ENCODE data around the gene C22orf42. TPM values are rescaled to one million over a fixed set of nuclear protein-coding genes. Genes with fewer than 3 reads are reported as not detected.

C22orf42 gene
- total RNA-seq, 2 donors from 2014 or later: 0.20 TPM; not detected in 1

GRCh38 chr22:32103658-32104315, 55.3 kb downstream of the C22orf42 start:
- DNase-seq: no peak
- 77 to 85% methylated on average over 2 of the region's 2 CpGs for WGBS, 2 experiments (ENCODE audit: insufficient coverage in 1 of 2, insufficient read length in 1 of 2)

GRCh38 chr22:32100711-32101110, 58.4 kb downstream of the C22orf42 start:
- 50 to 77% methylated on average over 1 of the region's 1 CpG for WGBS, 2 experiments (ENCODE audit: insufficient coverage in 1 of 2, insufficient read length in 1 of 2)

More at GRCh38 chr22:32103658-32104315, 55.3 kb downstream of the C22orf42 start:
- no peak overlapping the region for H3K4me3 ChIP-seq (ENCODE audit: low read length)
- Mint-ChIP-seq H3K4me1 (no peaks in the 10 kb centered on the region), H3K36me3 (ENCODE audit: low read depth) (no peaks in the 10 kb centered on the region), H3K27ac (no peak overlapping the region), H3K4me3 (no peak overlapping the region), H3K27me3 (ENCODE audit: insufficient read depth) (peaks cover 23% of the 10 kb centered on the region), H3K9me3 (no peaks in the 10 kb centered on the region)
- H3K27me3 ChIP-seq (ENCODE audit: control insufficient read depth, insufficient read depth, low read length, poor library complexity, severe bottlenecking): peaks cover 30% of the 10 kb centered on the region
- H3K9me3 ChIP-seq (ENCODE audit: control insufficient read depth, low read length): no peaks in the 10 kb centered on the region
- TF ChIP-seq CTCF (conservative IDR thresholded peaks at IDR 0.05): peak; percentile 77
- H3K27ac ChIP-seq (ENCODE audit: low read depth, low read length): no peak overlapping the region
- H3K36me3 ChIP-seq (ENCODE audit: control insufficient read depth, insufficient read depth, low read length): no peaks in the 10 kb centered on the region
- H3K4me1 ChIP-seq (ENCODE audit: control insufficient read depth, insufficient read depth, low read length): no peaks in the 10 kb centered on the region
- no peak overlapping the region for H3K9ac ChIP-seq (ENCODE audit: extremely low read depth, low read length, poor library complexity, severe bottlenecking)

More at GRCh38 chr22:32100711-32101110, 58.4 kb downstream of the C22orf42 start:
- peaks cover 30% of the 10 kb centered on the region for H3K27me3 Mint-ChIP-seq (ENCODE audit: insufficient read depth)
- H3K9me3 Mint-ChIP-seq: no peaks in the 10 kb centered on the region
- H3K27ac Mint-ChIP-seq: no peak overlapping the region
- H3K27ac ChIP-seq (ENCODE audit: low read depth, low read length): no peak overlapping the region
- no peaks in the 10 kb centered on the region for H3K4me1 Mint-ChIP-seq
- no peak overlapping the region for H3K4me3 Mint-ChIP-seq
- no peaks in the 10 kb centered on the region for H3K36me3 Mint-ChIP-seq (ENCODE audit: low read depth)
- H3K27me3 ChIP-seq (ENCODE audit: control insufficient read depth, insufficient read depth, low read length, poor library complexity, severe bottlenecking): peaks cover 46% of the 10 kb centered on the region
- no peaks in the 10 kb centered on the region for H3K4me1 ChIP-seq (ENCODE audit: control insufficient read depth, insufficient read depth, low read length)
- TF ChIP-seq CTCF (conservative IDR thresholded peaks at IDR 0.05): no peak
- H3K4me3 ChIP-seq (ENCODE audit: low read length): no peak overlapping the region
- DNase-seq: no peak
- H3K36me3 ChIP-seq (ENCODE audit: control insufficient read depth, insufficient read depth, low read length): no peaks in the 10 kb centered on the region
- H3K9ac ChIP-seq (ENCODE audit: extremely low read depth, low read length, poor library complexity, severe bottlenecking): no peak overlapping the region
- no peaks in the 10 kb centered on the region for H3K9me3 ChIP-seq (ENCODE audit: control insufficient read depth, low read length)

Other genes starting within 250 kb of the C22orf42 start
- gene YWHAH, start 214.8 kb downstream of the C22orf42 start, total RNA-seq: 100 to 1,000 TPM; 162 to 193 TPM
- gene SLC5A1, start 116.0 kb downstream of the C22orf42 start, total RNA-seq: not detected
- gene RFPL2, start 45.8 kb upstream of the C22orf42 start, total RNA-seq: 1 to 10 TPM; 1.8 to 3.1 TPM
- gene SLC5A4, start 96.0 kb upstream of the C22orf42 start, total RNA-seq: not detected
- not detected for gene RFPL3, start 198.6 kb upstream of the C22orf42 start, total RNA-seq